Suprapubic skin (tissue), 4 donors: Measurements from ENCODE around the gene SERPINE3. TPM values are rescaled to one million over a fixed set of nuclear protein-coding genes. Genes with fewer than 3 reads are reported as not detected.

ENCODE experiments used
- DNase-seq, 2 donors: peaks; one replicate each; pipeline ENCODE4 v3.0.0-alpha.2; 2019; ENCODE audit warnings: low spot score in 2 of 2
- H3K27ac ChIP-seq: fragments of 200-600 bp; sonication (generic); one replicate; pipeline ENCODE4 v1.5.1; 2019
- H3K27me3 ChIP-seq: fragments of 200-600 bp; sonication (generic); one replicate; pipeline ENCODE4 v1.5.1; 2019
- H3K36me3 ChIP-seq: fragments of 200-600 bp; sonication (generic); one replicate; pipeline ENCODE4 v1.5.1; 2019
- H3K4me1 ChIP-seq: fragments of 200-600 bp; sonication (generic); one replicate; pipeline ENCODE4 v1.5.1; 2019
- H3K4me3 ChIP-seq: fragments of 200-600 bp; sonication (generic); one replicate; pipeline ENCODE4 v1.5.1; 2019; ENCODE audit warnings: mild to moderate bottlenecking
- H3K9me3 ChIP-seq: fragments of 200-600 bp; sonication (generic); one replicate; pipeline ENCODE4 v1.5.1; 2019
- CTCF ChIP-seq, 2 donors: fragments of 200-600 bp in 1 of 2; fragments of 450-650 bp in 1 of 2; sonication (generic) in 1 of 2; IDR thresholded peaks; one replicate each; pipeline ENCODE4 v1.5.1; 2016 to 2019; ENCODE audit warnings: antibody characterized with exemption in 2 of 2, mild to moderate bottlenecking in 1 of 2, moderate library complexity in 1 of 2
- EP300 ChIP-seq: sonication (generic); formaldehyde crosslinking; IDR thresholded peaks from one replicate; pipeline ENCODE4 v1.6.1; 2017; ENCODE audit warnings: antibody characterized with exemption
- POLR2A ChIP-seq, 2 donors: fragments of 450-650 bp; IDR thresholded peaks; one replicate each; pipeline ENCODE4 v1.6.1; 2017; ENCODE audit warnings: antibody characterized with exemption in 2 of 2, mild to moderate bottlenecking in 2 of 2, moderate library complexity in 2 of 2
- POLR2AphosphoS5 ChIP-seq, 3 donors: sonication (generic); formaldehyde crosslinking; IDR thresholded peaks; one replicate each; pipeline ENCODE4 v1.6.1; 2017; ENCODE audit warnings: antibody characterized with exemption in 3 of 3
- WGBS: methylation state at CpG from one replicate; pipeline ENCODE4 v1.1.5; 2018; 5-methylcytosine and 5-hydroxymethylcytosine counted together
- total RNA-seq, 4 donors: library from RNA; depleted of rRNA; stranded (reverse); fragments of >200 nt; gene quantifications; one replicate each; pipeline ENCODE4 v1.1.0, GENCODE V29; 2016

SERPINE3 gene
- total RNA-seq, 4 donors from 2014 or later, result not detected

DNA sequence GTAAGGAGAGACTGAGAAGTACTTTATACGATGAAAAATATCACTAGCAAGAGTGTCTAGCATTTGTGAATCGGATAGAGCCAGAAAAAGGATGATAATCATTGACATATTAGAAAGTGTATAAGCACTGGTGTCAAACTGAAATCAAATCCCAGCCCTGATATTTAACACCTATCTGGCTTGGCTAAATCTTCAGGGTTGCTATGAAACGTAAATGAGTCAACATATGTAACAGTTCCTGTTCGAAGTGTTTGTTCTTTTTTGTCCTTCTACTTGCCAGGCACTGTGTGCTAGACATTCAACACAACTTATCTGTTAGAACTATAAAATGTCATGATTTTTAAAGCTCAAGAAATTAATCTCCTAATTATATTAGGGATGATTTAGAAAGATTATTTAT is 40.8 kb downstream of the SERPINE3 start:
- 46% methylated on average over 4 of the region's 4 CpGs for WGBS
- TF ChIP-seq POLR2A (IDR thresholded peaks at IDR 0.05), result no peak
- no peak for TF ChIP-seq CTCF (IDR thresholded peaks at IDR 0.05)
- TF ChIP-seq EP300, result no peak
- TF ChIP-seq POLR2AphosphoS5 (IDR thresholded peaks at IDR 0.05), result no peak
- Histone ChIP-seq H3K27me3 (no peaks in the 10 kb centered on the region), H3K27ac (no peak overlapping the region), H3K4me3 (no peak overlapping the region), H3K36me3 (peaks cover 47% of the 10 kb centered on the region), H3K9me3 (no peaks in the 10 kb centered on the region), H3K4me1 (no peaks in the 10 kb centered on the region)
- DNase-seq, result no peak

GRCh38 chr13:51385114-51385513 is 45.6 kb downstream of the SERPINE3 start:
- whole genome bisulfite sequencing, result 89% methylated on average over 2 of the region's 2 CpGs
- no peak for DNase-seq
- TF ChIP-seq POLR2AphosphoS5 (IDR thresholded peaks at IDR 0.05) (no peak), CTCF (IDR thresholded peaks at IDR 0.05) (no peak), POLR2A (IDR thresholded peaks at IDR 0.05) (no peak), EP300 (no peak)
- Histone ChIP-seq H3K27me3 (no peaks in the 10 kb centered on the region), H3K4me1 (no peaks in the 10 kb centered on the region), H3K9me3 (no peaks in the 10 kb centered on the region), H3K27ac (no peak overlapping the region), H3K4me3 (no peak overlapping the region), H3K36me3 (peaks cover 20% of the 10 kb centered on the region)

- Histone ChIP-seq H3K27me3 (no peaks in the 10 kb centered on the region), H3K4me3 (no peak overlapping the region), H3K27ac (no peak overlapping the region), H3K36me3 (no peaks in the 10 kb centered on the region), H3K9me3 (no peaks in the 10 kb centered on the region), H3K4me1 (peaks cover 19% of the 10 kb centered on the region)
- DNase-seq, result no peak
- no peak for TF ChIP-seq POLR2AphosphoS5 (IDR thresholded peaks at IDR 0.05)
- no peak for TF ChIP-seq EP300
- TF ChIP-seq POLR2A (IDR thresholded peaks at IDR 0.05), result no peak
- TF ChIP-seq CTCF (IDR thresholded peaks at IDR 0.05), result no peak
Observed at GRCh38 chr13:51394724-51395123, 55.2 kb downstream of the SERPINE3 start.

- WGBS, result 61% methylated on average over 2 of the region's 2 CpGs
- no peak overlapping the region for H3K27ac ChIP-seq
- peaks cover 19% of the 10 kb centered on the region for H3K4me1 ChIP-seq
- no peak overlapping the region for H3K4me3 ChIP-seq
- TF ChIP-seq POLR2A (IDR thresholded peaks at IDR 0.05) (no peak), POLR2AphosphoS5 (IDR thresholded peaks at IDR 0.05) (no peak), CTCF (IDR thresholded peaks at IDR 0.05) (no peak), EP300 (no peak)
- no peaks in the 10 kb centered on the region for H3K9me3 ChIP-seq
- no peak for DNase-seq
- no peaks in the 10 kb centered on the region for H3K27me3 ChIP-seq
- no peaks in the 10 kb centered on the region for H3K36me3 ChIP-seq
Observed at GRCh38 chr13:51396352-51396751, 56.9 kb downstream of the SERPINE3 start.

- peak in 1 of 2 donors; percentile 74 for DNase-seq
- Histone ChIP-seq H3K27me3 (no peaks in the 10 kb centered on the region), H3K4me3 (no peak overlapping the region), H3K36me3 (no peaks in the 10 kb centered on the region), H3K9me3 (no peaks in the 10 kb centered on the region), H3K27ac (peak overlapping the region; percentile 18), H3K4me1 (peaks cover 19% of the 10 kb centered on the region)
- 50% methylated on average over 6 of the region's 6 CpGs for WGBS
- TF ChIP-seq CTCF (IDR thresholded peaks at IDR 0.05), result no peak
- peak in 1 of 3 donors; percentile 53 for TF ChIP-seq POLR2AphosphoS5 (IDR thresholded peaks at IDR 0.05)
Observed at GRCh38 chr13:51397262-51397941, 57.9 kb downstream of the SERPINE3 start.
